Progenitor cell of endocrine pancreas (in vitro differentiated cells): ENCODE data around the gene ITGA8. TPM values are rescaled to one million over a fixed set of nuclear protein-coding genes. Genes with fewer than 3 reads are reported as not detected.
A peak's percentile ranks its signal among the peaks of the same experiment; 100 is the strongest.

Source experiments
- DNase-seq: peaks from one replicate; pipeline ENCODE4 v3.0.0; 2021; ENCODE audit warnings: low spot score; ENCODE audit not compliant: unreplicated experiment
- H3K27ac Mint-ChIP-seq: 2 replicates; pipeline ENCODE4 v1.8.0; 2021; ENCODE audit warnings: mild to moderate bottlenecking, moderate library complexity, mixed read lengths
- H3K27me3 Mint-ChIP-seq: 2 replicates; pipeline ENCODE4 v1.8.0; 2021; ENCODE audit warnings: mixed read lengths
- H3K36me3 Mint-ChIP-seq: 2 replicates; pipeline ENCODE4 v1.8.0; 2022; ENCODE audit warnings: mixed read lengths; ENCODE audit not compliant: insufficient read depth
- H3K4me1 Mint-ChIP-seq: 2 replicates; pipeline ENCODE4 v1.8.0; 2021; ENCODE audit warnings: low read depth, mixed read lengths
- H3K4me3 Mint-ChIP-seq: 2 replicates; pipeline ENCODE4 v1.8.0; 2021; ENCODE audit warnings: low read depth, mild to moderate bottlenecking, moderate library complexity, mixed read lengths
- H3K9me3 Mint-ChIP-seq: 2 replicates; pipeline ENCODE4 v1.8.0; 2021; ENCODE audit warnings: low read depth, mixed read lengths
- total RNA-seq: library from RNA; stranded (reverse); gene quantifications from 2 replicates; pipeline ENCODE4 v1.2.1, GENCODE V29; 2021
- TF ChIP-seq, protein P1 (sequence below): fragments of 200-600 bp; sonication (generic); IDR thresholded peaks from one replicate; pipeline ENCODE4 v1.5.0; 2021; ENCODE audit warnings: antibody characterized with exemption, mild to moderate bottlenecking; ENCODE audit not compliant: unreplicated experiment

ITGA8 gene
- total RNA-seq, 1 donor from 2014 or later, result not detected

DNA sequence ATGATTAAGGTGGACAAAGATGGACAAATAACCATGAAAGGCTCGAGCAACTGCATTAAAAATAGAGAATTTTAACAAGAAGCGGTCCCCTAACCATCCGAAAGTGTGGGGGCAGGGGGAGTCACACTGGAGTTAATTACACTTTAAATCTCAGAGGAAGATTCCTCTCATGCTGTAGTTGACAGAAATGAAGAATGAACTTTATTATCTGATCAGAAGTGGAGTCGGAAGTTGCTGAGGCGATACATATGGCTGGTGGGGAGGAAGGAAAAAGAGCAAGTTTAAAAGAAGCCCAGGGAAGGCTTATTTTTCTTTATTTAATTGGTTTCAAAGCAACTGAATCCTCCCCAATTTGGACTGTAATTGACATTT is 246.3 kb downstream of the ITGA8 start:
- no peaks in the 10 kb centered on the region for H3K36me3 Mint-ChIP-seq
- peaks cover 24% of the 10 kb centered on the region for H3K4me1 Mint-ChIP-seq
- H3K27ac Mint-ChIP-seq, result peak overlapping the region; percentile 7
- H3K9me3 Mint-ChIP-seq, result peaks cover 7% of the 10 kb centered on the region
- no peak overlapping the region for H3K4me3 Mint-ChIP-seq
- TF ChIP-seq, protein P1, sequence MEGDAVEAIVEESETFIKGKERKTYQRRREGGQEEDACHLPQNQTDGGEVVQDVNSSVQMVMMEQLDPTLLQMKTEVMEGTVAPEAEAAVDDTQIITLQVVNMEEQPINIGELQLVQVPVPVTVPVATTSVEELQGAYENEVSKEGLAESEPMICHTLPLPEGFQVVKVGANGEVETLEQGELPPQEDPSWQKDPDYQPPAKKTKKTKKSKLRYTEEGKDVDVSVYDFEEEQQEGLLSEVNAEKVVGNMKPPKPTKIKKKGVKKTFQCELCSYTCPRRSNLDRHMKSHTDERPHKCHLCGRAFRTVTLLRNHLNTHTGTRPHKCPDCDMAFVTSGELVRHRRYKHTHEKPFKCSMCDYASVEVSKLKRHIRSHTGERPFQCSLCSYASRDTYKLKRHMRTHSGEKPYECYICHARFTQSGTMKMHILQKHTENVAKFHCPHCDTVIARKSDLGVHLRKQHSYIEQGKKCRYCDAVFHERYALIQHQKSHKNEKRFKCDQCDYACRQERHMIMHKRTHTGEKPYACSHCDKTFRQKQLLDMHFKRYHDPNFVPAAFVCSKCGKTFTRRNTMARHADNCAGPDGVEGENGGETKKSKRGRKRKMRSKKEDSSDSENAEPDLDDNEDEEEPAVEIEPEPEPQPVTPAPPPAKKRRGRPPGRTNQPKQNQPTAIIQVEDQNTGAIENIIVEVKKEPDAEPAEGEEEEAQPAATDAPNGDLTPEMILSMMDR, result no peak
- DNase-seq, result no peak
- H3K27me3 Mint-ChIP-seq, result peaks cover 8% of the 10 kb centered on the region

DNA sequence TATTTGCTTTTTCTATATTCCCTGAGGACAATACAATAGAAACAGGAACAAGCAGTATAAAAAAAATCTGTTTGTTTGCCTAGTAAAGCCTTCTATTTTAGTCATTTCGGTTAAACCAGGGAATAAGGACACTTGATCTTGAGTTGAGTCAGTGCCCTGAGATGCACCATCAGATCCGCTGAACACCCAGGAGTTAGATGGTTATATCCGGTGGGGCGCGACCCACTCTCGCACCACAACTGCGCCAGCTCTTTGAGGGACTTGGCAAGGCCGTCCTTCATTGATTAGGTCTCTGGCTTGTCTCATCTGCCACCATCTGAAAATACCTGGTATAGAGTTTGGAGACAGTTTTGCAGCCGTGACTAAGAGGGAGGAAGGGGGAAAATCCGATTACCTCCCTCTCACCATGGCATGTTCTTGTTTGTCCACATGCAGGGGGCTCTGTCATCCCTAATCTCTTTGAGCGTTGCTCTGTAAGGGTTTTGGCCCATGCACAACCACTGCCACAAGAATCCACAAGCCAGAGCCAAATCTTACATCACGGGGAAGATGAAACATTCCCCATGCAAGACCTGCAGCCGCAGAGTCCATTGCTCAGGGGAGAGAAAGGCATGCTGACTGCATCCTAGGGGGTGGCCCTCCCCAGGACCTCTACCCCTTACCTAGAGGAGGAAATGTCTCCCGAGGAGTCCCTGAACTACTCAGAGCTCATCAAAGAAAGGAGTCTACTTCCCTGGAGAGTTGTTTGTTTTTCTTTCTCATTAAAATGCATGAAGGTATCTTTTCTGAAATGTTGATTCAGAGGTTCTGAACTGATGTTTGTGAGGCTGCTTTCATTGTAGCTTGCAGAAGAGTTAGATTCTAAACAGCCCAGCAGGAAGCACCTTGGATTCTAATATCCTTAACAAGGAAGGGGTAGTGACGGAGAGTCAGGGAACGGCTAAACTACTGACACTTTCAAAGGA is 247.0 kb downstream of the ITGA8 start:
- no peak overlapping the region for H3K27ac Mint-ChIP-seq
- peaks cover 8% of the 10 kb centered on the region for H3K27me3 Mint-ChIP-seq
- peaks cover 7% of the 10 kb centered on the region for H3K9me3 Mint-ChIP-seq
- H3K4me1 Mint-ChIP-seq, result peaks cover 19% of the 10 kb centered on the region
- no peaks in the 10 kb centered on the region for H3K36me3 Mint-ChIP-seq
- H3K4me3 Mint-ChIP-seq, result no peak overlapping the region
- TF ChIP-seq, protein P1, result no peak
- no peak for DNase-seq

DNA sequence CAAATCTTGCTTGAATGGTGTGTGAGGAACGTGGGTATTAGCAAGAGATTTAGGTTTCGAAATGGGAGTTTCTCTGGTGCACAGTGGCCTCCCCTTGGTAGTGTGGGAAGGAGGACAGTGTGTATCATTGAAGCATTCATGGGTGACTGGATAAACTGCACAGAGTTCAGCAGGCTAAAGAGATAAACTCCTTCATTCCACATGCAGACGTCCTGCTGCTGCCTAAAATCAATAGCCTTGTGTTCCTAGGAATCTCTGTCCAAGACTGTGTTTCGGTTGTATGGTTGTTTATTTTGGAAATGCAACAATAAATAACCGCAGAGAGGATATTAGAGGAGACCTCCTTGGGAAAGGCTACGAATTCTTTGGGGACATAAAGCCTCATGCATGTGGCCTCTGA is 247.7 kb downstream of the ITGA8 start:
- TF ChIP-seq, protein P1, result no peak
- no peak for DNase-seq
- no peak overlapping the region for H3K27ac Mint-ChIP-seq
- no peak overlapping the region for H3K4me3 Mint-ChIP-seq
- peaks cover 7% of the 10 kb centered on the region for H3K9me3 Mint-ChIP-seq
- H3K4me1 Mint-ChIP-seq, result peaks cover 18% of the 10 kb centered on the region
- H3K27me3 Mint-ChIP-seq, result peaks cover 8% of the 10 kb centered on the region
- no peaks in the 10 kb centered on the region for H3K36me3 Mint-ChIP-seq

DNA sequence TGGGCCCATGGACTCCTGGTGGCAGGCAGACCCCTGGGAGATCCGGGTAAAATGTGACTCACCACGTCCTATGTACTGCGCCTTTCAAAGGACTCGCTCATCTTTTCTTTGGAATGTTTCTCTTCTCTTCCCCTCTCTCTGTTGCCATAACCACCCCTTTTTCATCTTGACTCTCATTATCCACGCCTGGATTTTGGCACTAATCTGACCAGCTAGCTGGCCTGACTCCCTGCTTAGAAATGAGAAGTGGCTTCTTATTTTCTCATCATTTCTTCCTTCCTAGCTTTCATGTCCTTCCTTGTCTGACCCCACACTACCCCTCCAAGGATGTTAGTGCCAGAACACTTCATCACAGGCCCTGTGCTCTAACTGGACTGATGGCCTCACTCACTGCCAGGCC is 250.6 kb downstream of the ITGA8 start:
- H3K27me3 Mint-ChIP-seq, result peaks cover 12% of the 10 kb centered on the region

DNA sequence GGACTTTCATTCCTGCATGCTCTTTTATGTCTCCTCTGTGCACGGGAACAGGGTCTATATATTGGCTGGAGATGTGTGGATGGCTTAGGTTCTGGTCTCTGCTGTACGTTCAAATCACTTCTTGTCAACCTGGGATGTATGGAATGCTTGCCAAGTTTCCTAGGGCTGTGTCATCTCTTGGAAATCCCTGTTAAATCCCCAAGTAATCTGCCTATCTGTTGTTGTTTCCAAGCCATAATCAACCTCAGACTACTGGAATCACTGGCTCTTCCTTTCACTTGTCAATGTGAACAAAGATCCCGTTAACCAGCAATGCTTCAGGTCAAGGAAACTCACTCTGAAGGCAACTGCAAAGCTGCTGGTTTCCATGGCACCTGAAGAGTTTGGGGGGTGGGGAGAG is 255.3 kb downstream of the ITGA8 start:
- H3K36me3 Mint-ChIP-seq, result no peaks in the 10 kb centered on the region
- no peak overlapping the region for H3K4me3 Mint-ChIP-seq
- H3K4me1 Mint-ChIP-seq, result no peaks in the 10 kb centered on the region
- TF ChIP-seq, protein P1, result no peak
- H3K27me3 Mint-ChIP-seq, result peaks cover 7% of the 10 kb centered on the region
- DNase-seq, result no peak
- H3K9me3 Mint-ChIP-seq, result peaks cover 3% of the 10 kb centered on the region
- no peak overlapping the region for H3K27ac Mint-ChIP-seq

More for the DNA sequence above, 250.6 kb downstream of the ITGA8 start:
- peaks cover 3% of the 10 kb centered on the region for H3K9me3 Mint-ChIP-seq
- H3K27ac Mint-ChIP-seq, result no peak overlapping the region
- TF ChIP-seq, protein P1, result no peak
- no peak overlapping the region for H3K4me3 Mint-ChIP-seq
- peaks cover 18% of the 10 kb centered on the region for H3K4me1 Mint-ChIP-seq
- no peaks in the 10 kb centered on the region for H3K36me3 Mint-ChIP-seq
- no peak for DNase-seq

Other genes with a start within 250 kb of the ITGA8 start
- gene MINDY3, start 140.6 kb upstream of the ITGA8 start, total RNA-seq, result 24.9 and 26.2 TPM in 2 replicates